ENCODE data around the gene SHOC2.

SHOC2 gene

GRCh38 chr10:110972231-110973134 lies 53.1 kb downstream of the SHOC2 start:
- no peak overlapping the region for H3K4me3 ChIP-seq (ENCODE audit: low read depth, low read length)
- TF ChIP-seq, protein P1, sequence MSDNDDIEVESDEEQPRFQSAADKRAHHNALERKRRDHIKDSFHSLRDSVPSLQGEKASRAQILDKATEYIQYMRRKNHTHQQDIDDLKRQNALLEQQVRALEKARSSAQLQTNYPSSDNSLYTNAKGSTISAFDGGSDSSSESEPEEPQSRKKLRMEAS (IDR thresholded peaks at IDR 0.05; ENCODE audit: low read depth, low read length) = no peak
- TF ChIP-seq MYC (IDR thresholded peaks at IDR 0.05; ENCODE audit: low read depth, low read length) (no peak), CTCF (IDR thresholded peaks at IDR 0.05; ENCODE audit: low read depth, low read length) (no peak), POLR2A (IDR thresholded peaks at IDR 0.05; ENCODE audit: extremely low read depth, insufficient read length) (no peak)
- no peak for DNase-seq (ENCODE audit: low read depth)

DNA sequence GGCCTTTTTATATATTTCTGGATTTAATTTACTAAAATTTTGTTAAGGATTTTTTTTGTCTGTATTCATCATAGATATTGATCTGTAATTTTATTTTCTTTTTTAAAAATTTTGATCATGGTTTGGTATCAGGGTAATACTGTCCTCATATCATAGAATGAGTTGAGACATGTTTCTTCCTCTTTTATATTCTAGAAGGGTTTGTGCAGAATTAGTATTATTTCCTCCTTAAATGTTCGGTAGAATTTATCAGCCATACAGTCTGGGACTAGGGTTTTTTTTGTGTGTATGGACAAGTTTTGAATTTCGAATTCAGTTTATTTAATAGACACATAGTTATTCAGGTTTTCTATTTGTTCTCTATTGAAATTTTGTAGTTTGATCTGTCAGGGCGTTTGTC lies 54.0 kb downstream of the SHOC2 start:
- no peak overlapping the region for H3K4me3 ChIP-seq (ENCODE audit: low read depth, low read length)
- TF ChIP-seq CTCF (IDR thresholded peaks at IDR 0.05; ENCODE audit: low read depth, low read length) (no peak), MYC (IDR thresholded peaks at IDR 0.05; ENCODE audit: low read depth, low read length) (no peak), POLR2A (IDR thresholded peaks at IDR 0.05; ENCODE audit: extremely low read depth, insufficient read length) (no peak)
- TF ChIP-seq, protein P1 (IDR thresholded peaks at IDR 0.05; ENCODE audit: low read depth, low read length) = no peak
- DNase-seq (ENCODE audit: low read depth) = no peak

DNA sequence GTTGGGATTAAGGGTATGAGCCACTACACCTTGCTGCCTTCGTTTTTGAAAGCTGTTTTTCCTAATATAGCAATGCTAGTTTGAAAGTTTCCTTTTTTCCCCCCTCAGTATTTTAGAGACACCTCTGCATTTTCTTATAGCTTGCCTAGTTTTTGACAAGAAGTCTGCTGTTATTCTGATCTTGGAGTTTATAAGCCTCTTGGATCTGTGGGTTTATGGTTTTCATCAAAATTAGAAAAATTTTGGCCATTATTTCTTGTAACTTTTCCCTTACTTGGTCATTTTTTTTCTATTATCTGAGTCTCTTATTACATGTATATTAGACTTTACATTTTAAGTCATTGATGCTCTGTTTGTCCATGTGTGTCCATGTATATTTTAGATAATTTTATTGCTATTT lies 57.2 kb downstream of the SHOC2 start:
- no peak overlapping the region for H3K4me3 ChIP-seq (ENCODE audit: low read depth, low read length)
- TF ChIP-seq, protein P1 (IDR thresholded peaks at IDR 0.05; ENCODE audit: low read depth, low read length) = no peak
- TF ChIP-seq MYC (IDR thresholded peaks at IDR 0.05; ENCODE audit: low read depth, low read length) = no peak
- no peak for TF ChIP-seq POLR2A (IDR thresholded peaks at IDR 0.05; ENCODE audit: extremely low read depth, insufficient read length)
- no peak for TF ChIP-seq CTCF (IDR thresholded peaks at IDR 0.05; ENCODE audit: low read depth, low read length)
- no peak for DNase-seq (ENCODE audit: low read depth)

- TF ChIP-seq POLR2A (IDR thresholded peaks at IDR 0.05; ENCODE audit: extremely low read depth, insufficient read length) = no peak
- no peak for TF ChIP-seq CTCF (IDR thresholded peaks at IDR 0.05; ENCODE audit: low read depth, low read length)
- TF ChIP-seq, protein P1 (IDR thresholded peaks at IDR 0.05; ENCODE audit: low read depth, low read length) = no peak
- TF ChIP-seq MYC (IDR thresholded peaks at IDR 0.05; ENCODE audit: low read depth, low read length) = no peak
- DNase-seq (ENCODE audit: low read depth) = no peak
These were observed 58.3 kb downstream of the SHOC2 start for GRCh38 chr10:110977662-110978061.

GRCh38 chr10:110978204-110978603 lies 58.8 kb downstream of the SHOC2 start:
- DNase-seq (ENCODE audit: low read depth) = no peak
- H3K4me3 ChIP-seq (ENCODE audit: low read depth, low read length) = no peak overlapping the region
- TF ChIP-seq, protein P1 (IDR thresholded peaks at IDR 0.05; ENCODE audit: low read depth, low read length) = no peak

More at GRCh38 chr10:110977662-110978061, 58.3 kb downstream of the SHOC2 start:
- no peak overlapping the region for H3K4me3 ChIP-seq (ENCODE audit: low read depth, low read length)

- no peak overlapping the region for H3K4me3 ChIP-seq (ENCODE audit: low read depth, low read length)
- TF ChIP-seq, protein P1 (IDR thresholded peaks at IDR 0.05; ENCODE audit: low read depth, low read length) = no peak
- no peak for TF ChIP-seq CTCF (IDR thresholded peaks at IDR 0.05; ENCODE audit: low read depth, low read length)
- TF ChIP-seq POLR2A (IDR thresholded peaks at IDR 0.05; ENCODE audit: extremely low read depth, insufficient read length) = no peak
- no peak for DNase-seq (ENCODE audit: low read depth)
These were observed 60.2 kb downstream of the SHOC2 start for GRCh38 chr10:110979611-110980010.
